Endothelial cell of umbilical vein (primary cell): ENCODE data around the gene TIGIT. TPM values are rescaled to one million over a fixed set of nuclear protein-coding genes. Genes with fewer than 3 reads are reported as not detected.

Experiments used
- BruUV-seq: library from RNA; stranded (reverse); fragments of 400-500 nt; replicated peaks from 2 replicates; lab custom pipeline; 2021; lab: Mats Ljungman, UMichigan
- CTCF ChIA-PET: fragments of 300-600, 350-600 bp; sonication (Branson Sonifier 250); formaldehyde crosslinking; loops from one replicate; lab custom pipeline; 2021; ENCODE audit warnings: antibody characterized with exemption, inconsistent platforms; lab: Charles Lee
- POLR2A ChIA-PET: fragments of 300-600, 350-600 bp; sonication (Branson Sonifier 250); formaldehyde crosslinking; loops from one replicate; lab custom pipeline; 2021; ENCODE audit warnings: antibody characterized with exemption, inconsistent platforms; lab: Charles Lee
- DNase-seq: peaks from one replicate; pipeline ENCODE4 v3.0.0-alpha.2; 2011; ENCODE audit warnings: low read depth, low spot score
- FAIRE-seq: peaks from 2 replicates; lab custom pipeline; 2011; peaks lifted over from hg19 to GRCh38; lab: Jason Lieb, UNC
- H2AFZ ChIP-seq: 2 replicates; pipeline ENCODE4 v1.6.0; 2012; ENCODE audit warnings: low read depth, low read length, control low read depth, inconsistent platforms
- H3K27ac ChIP-seq: 2 replicates; pipeline ENCODE4 v1.5.1; 2011; ENCODE audit warnings: low read depth, mild to moderate bottlenecking, control low read depth, low read length, moderate library complexity; ENCODE audit not compliant: insufficient read depth
- H3K27me3 ChIP-seq, 2 experiments: 2 replicates each; pipeline versions ENCODE4 v1.6.0 to v1.6.1; 2011; ENCODE audit warnings: low read length in 2 of 2, mixed read lengths in 1 of 2; ENCODE audit not compliant: control insufficient read depth in 2 of 2, insufficient read depth in 2 of 2
- H3K36me3 ChIP-seq, 2 experiments: 2 replicates in 1 of 2; 3 replicates in 1 of 2; pipeline ENCODE4 v1.5.1; 2011; ENCODE audit warnings: low read length in 2 of 2, mild to moderate bottlenecking in 1 of 2, moderate library complexity in 1 of 2; ENCODE audit not compliant: control insufficient read depth in 2 of 2, insufficient read depth in 2 of 2; ENCODE audit errors: extremely low read depth in 1 of 2
- H3K4me1 ChIP-seq: 3 replicates; pipeline ENCODE4 v1.5.1; 2011; ENCODE audit warnings: mild to moderate bottlenecking, low read length; ENCODE audit not compliant: control insufficient read depth, insufficient read depth; ENCODE audit errors: extremely low read depth
- H3K4me2 ChIP-seq: 2 replicates; pipeline ENCODE4 v1.6.1; 2011; ENCODE audit warnings: low read length, control low read depth, mixed read lengths; ENCODE audit not compliant: insufficient read depth
- H3K4me3 ChIP-seq, 3 experiments: fragments of 200-600 bp in 1 of 3; sonication (generic), shearing (Covaris generic) in 1 of 3; replicated peaks in 1 of 3; 2 replicates each; pipeline ENCODE4 v1.5.1; 2011 to 2016; ENCODE audit warnings: control low read depth in 3 of 3, low read length in 3 of 3, mild to moderate bottlenecking in 2 of 3, inconsistent platforms in 1 of 3, low read depth in 1 of 3, moderate library complexity in 1 of 3; ENCODE audit not compliant: insufficient read depth in 1 of 3
- H3K79me2 ChIP-seq: 2 replicates; pipeline ENCODE4 v1.6.0; 2012; ENCODE audit warnings: low read length, inconsistent platforms; ENCODE audit not compliant: control insufficient read depth, insufficient read depth
- H3K9ac ChIP-seq: replicated peaks from 2 replicates; pipeline ENCODE3; 2011; ENCODE audit warnings: low read length, control low read depth; ENCODE audit not compliant: insufficient read depth; ENCODE audit errors: extremely low read depth
- H3K9me1 ChIP-seq: replicated peaks from 3 replicates; pipeline ENCODE4 v1.6.0; 2011; ENCODE audit warnings: mild to moderate bottlenecking, low read length; ENCODE audit not compliant: control insufficient read depth, insufficient read depth; ENCODE audit errors: extremely low read depth
- H3K9me3 ChIP-seq: replicated peaks from 2 replicates; pipeline ENCODE4 v1.5.1; 2012; ENCODE audit warnings: low read length, inconsistent platforms; ENCODE audit not compliant: control insufficient read depth, insufficient read depth
- H4K20me1 ChIP-seq: replicated peaks from 2 replicates; pipeline ENCODE3; 2011; ENCODE audit warnings: mild to moderate bottlenecking, low read length; ENCODE audit not compliant: control insufficient read depth, insufficient read depth; ENCODE audit errors: extremely low read depth
- EZH2 ChIP-seq: IDR thresholded peaks from 2 replicates; pipeline ENCODE4 v1.6.1; 2012; ENCODE audit warnings: borderline replicate concordance, low read depth, mild to moderate bottlenecking, moderate library complexity, low read length, inconsistent platforms; ENCODE audit not compliant: severe bottlenecking
- FOS ChIP-seq: IDR thresholded peaks from 2 replicates; pipeline ENCODE4 v1.6.1; 2011; ENCODE audit warnings: mild to moderate bottlenecking, low read length, moderate library complexity, borderline replicate concordance; ENCODE audit not compliant: insufficient read depth
- GATA2 ChIP-seq: IDR thresholded peaks from 2 replicates; pipeline ENCODE4 v1.7.0; 2011; ENCODE audit warnings: low read depth, mild to moderate bottlenecking, moderate library complexity, mixed read lengths, low read length; ENCODE audit not compliant: insufficient read length, insufficient read depth
- JUN ChIP-seq: IDR thresholded peaks from 2 replicates; pipeline ENCODE4 v1.6.1; 2011; ENCODE audit warnings: borderline replicate concordance, low read depth; ENCODE audit not compliant: insufficient read length, insufficient read depth
- MYC ChIP-seq: IDR thresholded peaks from one replicate; pipeline ENCODE4 v1.6.1; 2011; ENCODE audit warnings: mild to moderate bottlenecking, low read depth, low read length
- POLR2A ChIP-seq: IDR thresholded peaks from 2 replicates; pipeline ENCODE4 v1.6.1; 2012; ENCODE audit warnings: low read depth, mild to moderate bottlenecking, control low read depth, low read length
- POLR2AphosphoS5 ChIP-seq: IDR thresholded peaks from 2 replicates; pipeline ENCODE4 v1.6.1; 2012; ENCODE audit warnings: low read depth, mild to moderate bottlenecking, control low read depth, low read length, moderate library complexity; ENCODE audit not compliant: insufficient read depth
- dilution Hi-C: fragments of 300-500 bp; cut with MboI; formaldehyde crosslinking; loops from one replicate; pipeline ENCODE4 v1.15.0; 2019; ENCODE audit warnings: low sequenced_read_pairs; ENCODE audit not compliant: extremely low pct_ligation_motif_present
- intact Hi-C: fragments of 100-400 bp; cut with micrococcal nuclease; formaldehyde crosslinking; loops from one replicate; pipeline ENCODE4 v1.10.0; 2022
- polyA plus RNA-seq, 4 experiments: library from polyadenylated mRNA; depleted of rRNA in 3 of 4; stranded (reverse) in 3 of 4; unstranded in 1 of 4; fragments of >200 nt; gene quantifications; 2 replicates each; pipeline versions ENCODE4 v1.2.1 to v1.2.3, GENCODE V29; 2011 to 2012; ENCODE audit warnings: missing spikeins in 1 of 4
- total RNA-seq: library from RNA; stranded (reverse); gene quantifications from 2 replicates; pipeline ENCODE4 v1.2.3, GENCODE V29; 2021
- TF ChIP-seq, protein P1 (sequence below), 2 donors: IDR thresholded peaks; 1 replicate in 1 of 2; 2 replicates in 1 of 2; pipeline ENCODE4 v1.5.1; 2011; ENCODE audit warnings: low read length in 2 of 2, mild to moderate bottlenecking in 2 of 2, moderate library complexity in 2 of 2, control low read depth in 1 of 2, inconsistent platforms in 1 of 2, low read depth in 1 of 2; ENCODE audit not compliant: insufficient read depth in 1 of 2; ENCODE audit errors: extremely low read depth in 1 of 2
- TF ChIP-seq, protein P2 (sequence below): IDR thresholded peaks from 2 replicates; pipeline ENCODE4 v1.6.1; 2011; ENCODE audit not compliant: insufficient read depth, insufficient read length

The TIGIT gene
- total and polyA plus RNA-seq, 2 donors (not counting 3 experiments of a cell fraction or from before 2014, with no cell fraction given), result not detected

DNA sequence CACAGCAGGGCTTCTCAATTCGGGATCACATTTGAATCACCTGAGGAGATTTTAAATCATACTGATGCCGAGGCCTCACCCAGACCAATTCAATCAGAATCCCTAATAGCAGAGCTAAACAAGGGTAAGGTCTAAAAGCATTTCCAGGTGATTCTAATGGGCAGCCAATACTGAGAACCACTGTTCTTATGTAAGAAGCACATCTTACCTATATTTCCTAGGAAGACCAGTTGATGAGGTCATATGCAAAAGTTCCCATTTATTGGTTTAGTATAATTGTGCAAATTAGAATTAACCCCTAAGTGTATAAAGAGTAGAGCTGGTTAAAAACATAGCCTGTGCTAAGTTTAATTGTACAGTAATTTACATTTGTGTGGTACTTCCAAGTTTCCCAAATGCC is 2.1 kb downstream of the TIGIT start:
- no peak for TF ChIP-seq POLR2AphosphoS5
- TF ChIP-seq, protein P1, sequence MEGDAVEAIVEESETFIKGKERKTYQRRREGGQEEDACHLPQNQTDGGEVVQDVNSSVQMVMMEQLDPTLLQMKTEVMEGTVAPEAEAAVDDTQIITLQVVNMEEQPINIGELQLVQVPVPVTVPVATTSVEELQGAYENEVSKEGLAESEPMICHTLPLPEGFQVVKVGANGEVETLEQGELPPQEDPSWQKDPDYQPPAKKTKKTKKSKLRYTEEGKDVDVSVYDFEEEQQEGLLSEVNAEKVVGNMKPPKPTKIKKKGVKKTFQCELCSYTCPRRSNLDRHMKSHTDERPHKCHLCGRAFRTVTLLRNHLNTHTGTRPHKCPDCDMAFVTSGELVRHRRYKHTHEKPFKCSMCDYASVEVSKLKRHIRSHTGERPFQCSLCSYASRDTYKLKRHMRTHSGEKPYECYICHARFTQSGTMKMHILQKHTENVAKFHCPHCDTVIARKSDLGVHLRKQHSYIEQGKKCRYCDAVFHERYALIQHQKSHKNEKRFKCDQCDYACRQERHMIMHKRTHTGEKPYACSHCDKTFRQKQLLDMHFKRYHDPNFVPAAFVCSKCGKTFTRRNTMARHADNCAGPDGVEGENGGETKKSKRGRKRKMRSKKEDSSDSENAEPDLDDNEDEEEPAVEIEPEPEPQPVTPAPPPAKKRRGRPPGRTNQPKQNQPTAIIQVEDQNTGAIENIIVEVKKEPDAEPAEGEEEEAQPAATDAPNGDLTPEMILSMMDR (IDR thresholded peaks at IDR 0.05; ENCODE audit: extremely low read depth in 1 of 2, insufficient read depth in 1 of 2, low read depth in 1 of 2, low read length in 2 of 2), result no peak
- TF ChIP-seq GATA2, result no peak
- no peak for TF ChIP-seq FOS
- no peak for TF ChIP-seq JUN
- no peak for TF ChIP-seq EZH2
- TF ChIP-seq POLR2A, result no peak
- TF ChIP-seq, protein P2, sequence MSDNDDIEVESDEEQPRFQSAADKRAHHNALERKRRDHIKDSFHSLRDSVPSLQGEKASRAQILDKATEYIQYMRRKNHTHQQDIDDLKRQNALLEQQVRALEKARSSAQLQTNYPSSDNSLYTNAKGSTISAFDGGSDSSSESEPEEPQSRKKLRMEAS, result no peak
- TF ChIP-seq MYC, result no peak
- ChIA-PET POLR2A (no interaction called here), CTCF (interaction anchor here (0.8 to 1.7 kb wide), 5 partner anchors 87 to 452 kb away, joined by 3 to 5 read pairs (median 4); no protein-coding TSS in a partner anchor)
- Histone ChIP-seq H3K9me3 (no peaks in the 10 kb centered on the region), H3K4me1 (no peaks in the 10 kb centered on the region), H2AFZ (no peak overlapping the region), H3K4me3 (no peak overlapping the region), H4K20me1 (no peaks in the 10 kb centered on the region), H3K27me3 (peaks cover 2 to 4% of the 10 kb centered on the region in 2 experiments), H3K79me2 (no peaks in the 10 kb centered on the region), H3K4me2 (no peak overlapping the region), H3K27ac (no peak overlapping the region), H3K36me3 (no peaks in the 10 kb centered on the region), H3K9ac (no peak overlapping the region), H3K9me1 (no peaks in the 10 kb centered on the region)
- no peak for FAIRE-seq
- no TSS peak for BruUV-seq
- dilution Hi-C loops (no loop called here), intact Hi-C loops (loop anchor here (5.0 to 10.0 kb wide), 2 partner anchors 451 to 559 kb away; no protein-coding TSS in a partner anchor)
- no peak for DNase-seq
